Muscle of leg (tissue), 11 donors: ENCODE data around the gene UBE3A. TPM values are rescaled to one million over a fixed set of nuclear protein-coding genes. Genes with fewer than 3 reads are reported as not detected.
A peak's percentile ranks its signal among the peaks of the same experiment; 100 is the strongest.

Source experiments
- DNase-seq: peaks from one replicate; pipeline ENCODE4 v3.0.0; 2013
- H3K27ac ChIP-seq: one replicate; pipeline ENCODE4 v1.5.1; 2013; ENCODE audit warnings: mild to moderate bottlenecking, low read length, control low read depth
- H3K27me3 ChIP-seq: one replicate; pipeline ENCODE4 v1.6.1; 2013; ENCODE audit warnings: low read length; ENCODE audit not compliant: control insufficient read depth, insufficient read depth
- H3K36me3 ChIP-seq: one replicate; pipeline ENCODE4 v1.6.1; 2013; ENCODE audit warnings: low read length; ENCODE audit not compliant: control insufficient read depth, insufficient read depth
- H3K4me1 ChIP-seq: one replicate; pipeline ENCODE4 v1.6.1; 2013; ENCODE audit warnings: low read length; ENCODE audit not compliant: control insufficient read depth, insufficient read depth
- H3K4me3 ChIP-seq: one replicate; pipeline ENCODE4 v1.5.1; 2013; ENCODE audit warnings: low read length, control low read depth
- H3K9me3 ChIP-seq: replicated peaks from 2 replicates; pipeline ENCODE4 v1.6.1; 2013; ENCODE audit warnings: low read depth, low read length; ENCODE audit not compliant: control insufficient read depth
- WGBS: methylation state at CpG from one replicate; pipeline ENCODE4 v1.1.5; 2013; ENCODE audit warnings: missing lambda C conversion rate; ENCODE audit not compliant: insufficient coverage; 5-methylcytosine and 5-hydroxymethylcytosine counted together
- polyA plus RNA-seq, 8 donors: library from polyadenylated mRNA; unstranded; fragments of 120-200 nt; gene quantifications; one replicate each; pipeline versions ENCODE4 v1.2.1 to v1.2.3, GENCODE V29; 2013; ENCODE audit warnings: inconsistent platforms in 1 of 8, low replicate concordance in 1 of 8; ENCODE audit not compliant: insufficient read length in 8 of 8, insufficient read depth in 1 of 8
- total RNA-seq: library from RNA; stranded (reverse); fragments of 120-200 nt; gene quantifications from one replicate; pipeline ENCODE4 v1.2.4, GENCODE V29; 2013

UBE3A gene
- total and polyA plus RNA-seq, 9 donors, result 57.7 to 109 (median 79.1) TPM

DNA sequence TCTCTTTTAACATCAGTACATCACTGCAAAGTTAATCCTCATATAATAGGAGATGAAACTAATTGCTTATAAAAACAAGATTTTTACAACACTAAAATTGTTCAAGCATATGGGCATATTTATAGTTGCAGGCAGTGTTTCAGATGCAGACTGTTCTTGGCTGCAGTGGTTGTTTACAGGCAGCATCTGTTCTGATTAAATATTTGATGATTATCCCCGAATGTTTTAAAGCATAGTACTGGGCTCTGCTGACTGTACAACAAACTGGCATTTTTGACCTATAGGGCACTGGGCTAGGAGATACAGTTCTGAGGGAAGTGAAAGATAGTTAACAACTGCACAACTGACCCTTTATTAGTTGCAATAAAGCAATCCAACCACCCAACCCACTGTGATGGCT is 113.6 kb downstream of the UBE3A start:
- no peak overlapping the region for H3K27ac ChIP-seq
- no peaks in the 10 kb centered on the region for H3K36me3 ChIP-seq
- peaks cover 13% of the 10 kb centered on the region for H3K9me3 ChIP-seq
- no peak overlapping the region for H3K4me3 ChIP-seq
- WGBS, result no CpG with 5 or more reads among the region's 1 CpG
- H3K4me1 ChIP-seq, result no peaks in the 10 kb centered on the region
- H3K27me3 ChIP-seq, result no peaks in the 10 kb centered on the region
- DNase-seq, result no peak

- Histone ChIP-seq H3K27me3 (no peaks in the 10 kb centered on the region), H3K36me3 (no peaks in the 10 kb centered on the region), H3K27ac (no peak overlapping the region), H3K9me3 (peaks cover 15% of the 10 kb centered on the region), H3K4me1 (no peaks in the 10 kb centered on the region), H3K4me3 (no peak overlapping the region)
- 75% methylated on average over 1 of the region's 1 CpG for WGBS
- DNase-seq, result no peak
Measured at GRCh38 chr15:25323420-25323819, 115.4 kb downstream of the UBE3A start.

- H3K27me3 ChIP-seq, result no peaks in the 10 kb centered on the region
- peak; percentile 0 for DNase-seq
- 100% methylated on average over 1 of the region's 3 CpGs for WGBS
- H3K27ac ChIP-seq, result no peak overlapping the region
- H3K36me3 ChIP-seq, result no peaks in the 10 kb centered on the region
- peaks cover 14% of the 10 kb centered on the region for H3K9me3 ChIP-seq
- H3K4me3 ChIP-seq, result no peak overlapping the region
- no peaks in the 10 kb centered on the region for H3K4me1 ChIP-seq
Measured at GRCh38 chr15:25287823-25288222, 151.0 kb downstream of the UBE3A start.
